MCF 10A (cell line): Measurements from ENCODE around the gene MUC2. TPM values are rescaled to one million over a fixed set of nuclear protein-coding genes. Genes with fewer than 3 reads are reported as not detected.

Source experiments
- BruUV-seq: library from RNA; stranded (reverse); fragments of 400-500 nt; replicated peaks from 2 replicates; lab custom pipeline; 2021; lab: Mats Ljungman, UMichigan
- CTCF ChIA-PET: fragments of 300-600 bp; sonication (Branson Sonifier 250); formaldehyde crosslinking; extraction: SDS; loops from one replicate; lab custom pipeline; 2021; ENCODE audit warnings: antibody characterized with exemption, inconsistent platforms; lab: Yijun Ruan, JAX
- POLR2A ChIA-PET: fragments of 300-600, 350-650 bp; sonication (Branson Sonifier 250); formaldehyde crosslinking; extraction: SDS; loops from one replicate; lab custom pipeline; 2020; ENCODE audit warnings: antibody characterized with exemption, inconsistent platforms; lab: Yijun Ruan, JAX
- DNase-seq: peaks from one replicate; pipeline ENCODE4 v3.0.0-alpha.2; 2018; ENCODE audit not compliant: unreplicated experiment
- H3K27ac Mint-ChIP-seq: one replicate; pipeline ENCODE4 v1.8.0; 2022; ENCODE audit warnings: mild to moderate bottlenecking, low read depth, mixed read lengths; ENCODE audit not compliant: unreplicated experiment
- H3K27me3 Mint-ChIP-seq: one replicate; pipeline ENCODE4 v1.8.0; 2022; ENCODE audit warnings: mixed read lengths; ENCODE audit not compliant: insufficient read depth, unreplicated experiment
- H3K36me3 Mint-ChIP-seq: one replicate; pipeline ENCODE4 v1.8.0; 2022; ENCODE audit warnings: mild to moderate bottlenecking, moderate library complexity, mixed read lengths; ENCODE audit not compliant: insufficient read depth, unreplicated experiment
- H3K4me1 Mint-ChIP-seq: one replicate; pipeline ENCODE4 v1.8.0; 2022; ENCODE audit warnings: mixed read lengths; ENCODE audit not compliant: insufficient read depth, unreplicated experiment
- H3K4me3 Mint-ChIP-seq: one replicate; pipeline ENCODE4 v1.8.0; 2022; ENCODE audit warnings: mild to moderate bottlenecking, moderate library complexity, mixed read lengths; ENCODE audit not compliant: unreplicated experiment
- H3K9me3 Mint-ChIP-seq: one replicate; pipeline ENCODE4 v1.8.0; 2022; ENCODE audit warnings: mixed read lengths; ENCODE audit not compliant: unreplicated experiment
- intact Hi-C: fragments of 100-400 bp; cut with micrococcal nuclease; formaldehyde crosslinking; loops from 2 replicates; pipeline ENCODE4 v1.14.1; 2022
- total RNA-seq: library from RNA; stranded (reverse); gene quantifications from 2 replicates; pipeline ENCODE4 v1.2.3, GENCODE V29; 2022
- TF ChIP-seq, protein P1 (sequence below): fragments of 200-600 bp; IDR thresholded peaks from one replicate; pipeline ENCODE4 v1.8.0; 2022; ENCODE audit warnings: antibody characterized with exemption, mild to moderate bottlenecking; ENCODE audit not compliant: unreplicated experiment

The MUC2 gene
- total RNA-seq, 1 experiment from 2014 or later = 0.02 TPM

DNA sequence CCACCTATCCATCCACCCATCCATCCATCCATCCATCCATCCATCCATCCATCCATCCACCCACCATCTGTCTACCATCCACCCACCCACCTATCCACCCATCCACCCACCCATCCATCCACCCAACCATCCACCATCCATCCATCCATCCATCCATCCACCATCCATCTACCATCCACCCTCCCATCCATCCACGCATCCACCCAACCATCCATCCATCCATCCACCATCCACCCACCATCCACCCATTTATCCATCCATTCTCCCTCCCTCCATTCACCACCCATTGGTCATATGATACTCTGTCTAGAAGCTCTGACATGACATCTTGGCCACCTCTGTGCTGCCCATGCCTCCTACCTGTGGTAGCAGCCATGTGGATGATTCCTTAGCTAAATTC, 31.7 kb downstream of the MUC2 start:
- no peaks in the 10 kb centered on the region for H3K4me1 Mint-ChIP-seq
- ChIA-PET CTCF (interaction anchor here (0.5 kb wide), 1 partner anchor 408 kb away, joined by 3 read pairs; no protein-coding TSS in a partner anchor), POLR2A (no interaction called here)
- BruUV-seq = no TSS peak
- no peaks in the 10 kb centered on the region for H3K36me3 Mint-ChIP-seq
- no peak overlapping the region for H3K4me3 Mint-ChIP-seq
- DNase-seq = no peak
- H3K9me3 Mint-ChIP-seq = no peaks in the 10 kb centered on the region
- no peak overlapping the region for H3K27ac Mint-ChIP-seq
- intact Hi-C loops = no loop called here
- TF ChIP-seq, protein P1, sequence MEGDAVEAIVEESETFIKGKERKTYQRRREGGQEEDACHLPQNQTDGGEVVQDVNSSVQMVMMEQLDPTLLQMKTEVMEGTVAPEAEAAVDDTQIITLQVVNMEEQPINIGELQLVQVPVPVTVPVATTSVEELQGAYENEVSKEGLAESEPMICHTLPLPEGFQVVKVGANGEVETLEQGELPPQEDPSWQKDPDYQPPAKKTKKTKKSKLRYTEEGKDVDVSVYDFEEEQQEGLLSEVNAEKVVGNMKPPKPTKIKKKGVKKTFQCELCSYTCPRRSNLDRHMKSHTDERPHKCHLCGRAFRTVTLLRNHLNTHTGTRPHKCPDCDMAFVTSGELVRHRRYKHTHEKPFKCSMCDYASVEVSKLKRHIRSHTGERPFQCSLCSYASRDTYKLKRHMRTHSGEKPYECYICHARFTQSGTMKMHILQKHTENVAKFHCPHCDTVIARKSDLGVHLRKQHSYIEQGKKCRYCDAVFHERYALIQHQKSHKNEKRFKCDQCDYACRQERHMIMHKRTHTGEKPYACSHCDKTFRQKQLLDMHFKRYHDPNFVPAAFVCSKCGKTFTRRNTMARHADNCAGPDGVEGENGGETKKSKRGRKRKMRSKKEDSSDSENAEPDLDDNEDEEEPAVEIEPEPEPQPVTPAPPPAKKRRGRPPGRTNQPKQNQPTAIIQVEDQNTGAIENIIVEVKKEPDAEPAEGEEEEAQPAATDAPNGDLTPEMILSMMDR = no peak
- H3K27me3 Mint-ChIP-seq = no peaks in the 10 kb centered on the region

DNA sequence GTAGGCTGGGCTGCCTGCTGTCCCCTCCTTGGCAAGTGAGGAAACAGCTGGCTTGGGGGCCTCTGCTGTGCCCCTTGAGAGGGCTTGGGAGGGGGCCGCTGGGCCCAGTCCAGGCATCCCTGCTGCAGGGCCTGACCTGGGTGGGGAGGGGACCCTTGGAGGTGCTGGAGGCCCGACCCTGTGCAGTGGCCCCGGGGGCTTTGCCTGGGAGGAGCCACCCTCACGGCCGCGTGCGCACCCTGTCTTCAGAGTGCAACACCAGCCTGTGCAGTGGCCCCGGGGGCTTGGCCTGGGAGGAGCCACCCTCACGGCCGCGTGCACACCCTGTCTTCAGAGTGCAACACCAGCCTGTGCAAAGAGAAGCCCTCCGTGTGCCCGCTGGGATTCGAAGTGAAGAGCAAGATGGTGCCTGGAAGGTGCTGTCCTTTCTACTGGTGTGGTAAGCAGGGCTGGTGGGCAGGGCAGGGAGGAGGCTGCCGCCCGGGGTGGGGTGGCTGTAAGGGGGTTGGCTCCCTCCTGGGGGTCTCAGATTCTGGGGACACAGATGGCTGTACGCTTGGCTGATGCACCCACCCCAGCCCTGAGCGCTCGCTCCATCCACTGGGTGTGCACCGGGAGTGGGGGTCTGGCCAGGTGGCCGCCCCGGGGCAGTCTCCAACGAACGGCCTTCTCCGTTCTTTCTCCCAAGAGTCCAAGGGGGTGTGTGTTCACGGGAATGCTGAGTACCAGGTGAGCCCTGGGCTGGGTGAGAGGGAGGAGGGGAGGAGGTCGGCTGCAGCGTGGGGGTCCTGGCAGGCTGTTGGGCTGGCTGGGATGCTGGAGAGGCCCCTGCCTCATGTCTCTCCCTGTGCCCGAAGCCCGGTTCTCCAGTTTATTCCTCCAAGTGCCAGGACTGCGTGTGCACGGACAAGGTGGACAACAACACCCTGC, 32.9 kb downstream of the MUC2 start:
- Mint-ChIP-seq H3K4me1 (no peaks in the 10 kb centered on the region), H3K36me3 (no peaks in the 10 kb centered on the region), H3K4me3 (no peak overlapping the region), H3K9me3 (no peaks in the 10 kb centered on the region), H3K27me3 (no peaks in the 10 kb centered on the region), H3K27ac (no peak overlapping the region)
- ChIA-PET CTCF (no interaction called here), POLR2A (no interaction called here)
- BruUV-seq = no TSS peak
- DNase-seq = no peak
- TF ChIP-seq, protein P1 = no peak
- intact Hi-C loops = no loop called here

DNA sequence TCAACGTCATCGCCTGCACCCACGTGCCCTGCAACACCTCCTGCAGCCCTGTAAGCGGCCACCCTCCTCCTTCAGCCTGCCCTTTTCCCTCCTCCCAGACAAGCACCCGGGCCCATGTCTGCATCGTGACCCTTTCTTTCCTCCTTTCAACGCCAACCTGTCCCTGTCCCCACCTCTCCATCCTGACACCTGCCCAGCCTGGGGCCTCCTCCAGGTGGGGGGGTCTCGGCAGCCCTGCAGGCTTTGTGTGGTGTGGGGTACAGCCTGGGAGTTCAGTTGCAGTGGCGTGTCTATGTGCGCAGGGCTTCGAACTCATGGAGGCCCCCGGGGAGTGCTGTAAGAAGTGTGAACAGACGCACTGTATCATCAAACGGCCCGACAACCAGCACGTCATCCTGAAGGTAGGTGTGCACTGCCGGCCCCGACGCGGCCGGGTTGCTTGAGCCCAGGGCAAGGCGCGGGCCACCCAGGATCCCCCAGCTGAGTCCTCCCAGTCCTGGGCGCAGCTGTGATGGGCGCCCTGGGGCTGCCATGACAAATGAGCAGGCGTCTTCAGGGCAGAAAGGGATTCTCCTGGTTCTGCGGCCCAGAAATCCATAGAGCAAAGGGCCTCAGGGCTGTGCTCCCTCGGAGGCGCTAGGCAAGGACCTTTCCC, 33.7 kb downstream of the MUC2 start:
- DNase-seq = no peak
- BruUV-seq = no TSS peak
- no peaks in the 10 kb centered on the region for H3K4me1 Mint-ChIP-seq
- H3K9me3 Mint-ChIP-seq = no peaks in the 10 kb centered on the region
- H3K27me3 Mint-ChIP-seq = no peaks in the 10 kb centered on the region
- H3K27ac Mint-ChIP-seq = no peak overlapping the region
- intact Hi-C loops = no loop called here
- ChIA-PET POLR2A (no interaction called here), CTCF (no interaction called here)
- no peaks in the 10 kb centered on the region for H3K36me3 Mint-ChIP-seq
- TF ChIP-seq, protein P1 = no peak
- no peak overlapping the region for H3K4me3 Mint-ChIP-seq
